ENCODE results near the gene JADE3. TPM values are rescaled to one million over a fixed set of nuclear protein-coding genes. Genes with fewer than 3 reads are reported as not detected.

JADE3 gene
- total and polyA plus RNA-seq, 12 donors, result 1.6 to 8.7 (median 6.0) TPM

- DNase-seq, result no peak
- Histone ChIP-seq H3K36me3 (peaks cover 0 to 14% (median 0%) of the 10 kb centered on the region in 9 donors), H3K9me3 (peaks cover 0 to 14% (median 0%) of the 10 kb centered on the region in 11 donors), H3K27me3 (peaks cover 0 to 25% (median 0%) of the 10 kb centered on the region in 7 donors), H3K27ac (no peak overlapping the region), H3K4me1 (no peaks in the 10 kb centered on the region), H3K4me3 (no peak overlapping the region)
- no peak for TF ChIP-seq CTCF (IDR thresholded peaks at IDR 0.05)
- WGBS, 2 donors, result 94 to 95% methylated on average over 6 of the region's 6 CpGs
- intact Hi-C loops (cut with DNase I), result no loop called here
- ATAC-seq, result no peak
These were observed 79.8 kb downstream of the JADE3 start for GRCh38 chrX:46992070-46992469.

DNA sequence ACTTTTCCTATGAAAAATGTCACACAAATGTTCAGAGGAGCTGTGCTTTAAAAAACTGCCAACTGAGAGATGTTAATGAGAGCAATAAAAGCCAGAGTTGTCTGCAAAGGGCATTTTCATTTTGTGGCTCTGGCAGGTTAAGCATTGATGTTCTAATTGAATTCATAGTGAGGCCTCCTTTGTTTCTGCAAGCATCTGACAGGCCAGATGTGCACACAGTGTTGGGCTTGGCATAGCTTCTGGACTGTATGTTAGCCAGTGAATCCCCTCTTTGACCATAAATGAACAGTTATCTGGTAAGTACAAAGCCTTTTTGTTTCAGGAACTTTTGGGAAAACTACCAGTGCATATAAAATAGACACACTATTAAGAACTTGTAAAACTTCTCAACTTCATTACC is 81.9 kb downstream of the JADE3 start:
- Histone ChIP-seq H3K27me3 (peaks cover 0 to 25% (median 0%) of the 10 kb centered on the region in 7 donors), H3K4me1 (no peaks in the 10 kb centered on the region), H3K4me3 (no peak overlapping the region), H3K9me3 (peaks cover 0 to 19% (median 0%) of the 10 kb centered on the region in 11 donors), H3K27ac (no peak overlapping the region), H3K36me3 (peaks cover 0 to 13% (median 0%) of the 10 kb centered on the region in 9 donors)
- no peak for TF ChIP-seq CTCF (IDR thresholded peaks at IDR 0.05)
- intact Hi-C loops (cut with DNase I), result no loop called here
- DNase-seq (no peak), ATAC-seq (no peak)

DNA sequence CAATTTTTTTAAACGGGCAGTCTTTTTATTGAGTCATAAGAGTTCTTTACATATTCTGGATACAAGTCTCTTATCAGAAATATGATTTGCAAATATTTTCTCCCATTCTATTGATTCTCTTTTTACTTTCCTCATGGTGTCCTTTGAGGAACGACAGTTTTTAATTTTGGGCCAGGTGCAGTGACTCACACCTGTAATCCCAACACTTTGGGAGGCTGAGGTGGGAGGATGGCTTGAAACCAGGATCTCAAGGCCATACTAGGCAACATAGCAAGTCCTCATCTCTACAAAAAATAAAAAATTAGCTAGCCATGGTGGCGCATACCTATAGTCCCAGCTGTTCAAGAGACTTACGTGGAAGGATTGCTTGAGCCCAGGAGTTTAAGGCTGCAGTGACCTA is 99.9 kb downstream of the JADE3 start:
- DNase-seq (no peak), ATAC-seq (no peak)
- intact Hi-C loops (cut with DNase I), result no loop called here
- H3K27ac ChIP-seq, result no peak overlapping the region
- no peaks in the 10 kb centered on the region for H3K9me3 ChIP-seq
- H3K4me1 ChIP-seq, result no peaks in the 10 kb centered on the region
- no peak overlapping the region for H3K4me3 ChIP-seq
- peaks cover 0 to 45% (median 0%) of the 10 kb centered on the region in 7 donors for H3K27me3 ChIP-seq
- TF ChIP-seq CTCF (IDR thresholded peaks at IDR 0.05), result no peak
- 95 to 99% methylated on average over 4 of the region's 4 CpGs for WGBS, 2 donors
- no peaks in the 10 kb centered on the region for H3K36me3 ChIP-seq

- no peak for ATAC-seq
- DNase-seq, result no peak
- no peak overlapping the region for H3K27ac ChIP-seq
- H3K4me3 ChIP-seq, result no peak overlapping the region
- peaks cover 0 to 18% (median 0%) of the 10 kb centered on the region in 9 donors for H3K36me3 ChIP-seq
- no peaks in the 10 kb centered on the region for H3K4me1 ChIP-seq
- H3K27me3 ChIP-seq, result peaks cover 0 to 54% (median 0%) of the 10 kb centered on the region in 7 donors
- H3K9me3 ChIP-seq, result no peaks in the 10 kb centered on the region
- intact Hi-C loops (cut with DNase I), result loop anchor here in 3 of 10 donors (5.0 to 10.0 kb wide), 2 partner anchors 121 to 124 kb away; no protein-coding TSS in a partner anchor
- no peak for TF ChIP-seq CTCF (IDR thresholded peaks at IDR 0.05)
These were observed 114.0 kb downstream of the JADE3 start for GRCh38 chrX:47026198-47026597.
